GM18511 (cell line): ENCODE data around the gene ZNF148.
"Not testable (repeated sequence)": the region's sequence is repeated elsewhere in the genome, so short reads cannot be mapped to it uniquely, and the experiment has no call there.

ENCODE experiments used
- ATAC-seq: cut with Tn5 transposase; IDR thresholded peaks from one replicate; pipeline ENCODE4 v1.9.1; 2021; ENCODE audit warnings: mild to moderate bottlenecking, moderate library complexity; ENCODE audit not compliant: unreplicated experiment

The ZNF148 gene

GRCh38 chr3:125374996-125375941 lies at the start of gene ZNF148:
ZNF148 (minus strand) TSS chr3:125375325; CDS start chr3:125313640, 61,685 bp downstream.
- ATAC-seq, result peak; percentile 85

DNA sequence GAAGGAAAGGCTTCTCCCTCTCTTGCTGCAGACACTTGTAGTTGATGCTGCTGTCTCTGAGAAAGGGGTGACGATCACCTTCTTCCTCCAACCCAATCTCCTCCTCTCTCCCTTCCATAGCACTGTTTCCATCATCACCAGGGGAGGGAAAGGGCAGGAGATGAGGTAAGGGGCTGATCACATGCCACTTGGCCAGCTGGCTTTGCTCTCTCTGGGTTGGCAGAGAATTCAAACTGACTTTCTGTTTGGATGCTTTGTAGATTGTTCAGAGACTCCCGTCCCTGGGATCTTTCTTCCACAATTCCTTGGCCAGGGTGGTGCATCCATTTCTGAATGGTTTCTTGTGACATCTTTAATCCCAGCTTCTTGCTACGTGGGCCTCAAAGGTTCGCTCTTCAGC lies 43.2 kb upstream of the ZNF148 start:
- ATAC-seq, result no peak

DNA sequence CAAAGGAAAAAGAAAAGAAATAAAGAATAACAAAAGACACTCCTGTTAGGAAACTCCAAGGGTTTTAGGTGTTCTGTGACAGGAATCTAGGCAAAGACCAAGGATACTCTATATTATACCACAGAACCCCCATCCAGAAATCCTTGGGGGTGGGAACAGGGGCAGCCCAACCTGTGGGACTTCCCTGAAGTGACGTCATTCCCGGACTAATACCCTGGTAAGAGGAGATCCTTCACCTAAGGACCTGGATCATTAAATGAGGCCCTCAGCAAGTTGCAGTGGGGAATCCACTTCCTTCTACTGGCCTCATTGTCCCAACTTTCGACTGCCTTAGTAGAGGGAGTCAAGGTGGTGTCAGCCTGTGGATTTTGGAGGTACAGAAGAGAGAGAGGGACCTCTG lies 41.1 kb upstream of the ZNF148 start:
- ATAC-seq, result no peak

- ATAC-seq, result no peak
Observed at GRCh38 chr3:125414669-125415068, 39.5 kb upstream of the ZNF148 start.

DNA sequence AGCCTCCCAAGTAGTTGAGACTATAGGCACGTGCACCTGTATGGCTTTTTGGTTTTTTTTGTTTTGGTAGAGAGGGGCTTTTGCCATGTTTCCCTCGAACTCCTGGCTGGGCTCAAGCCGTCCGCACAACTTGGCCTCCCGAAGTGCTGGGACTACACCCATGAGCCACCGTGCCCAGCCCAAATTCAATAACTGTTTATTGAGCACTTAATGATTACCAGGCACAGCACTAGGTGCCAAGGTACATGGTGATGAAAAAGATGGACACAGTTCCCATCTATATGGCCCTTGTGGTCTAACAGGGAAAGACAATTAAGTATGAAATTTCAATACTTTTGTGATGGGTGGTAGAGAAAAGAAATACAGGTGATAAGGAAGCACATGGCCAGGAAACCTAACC lies 35.8 kb upstream of the ZNF148 start:
- ATAC-seq, result no peak

GRCh38 chr3:125406070-125406469 lies 30.9 kb upstream of the ZNF148 start:
- ATAC-seq, result no peak

GRCh38 chr3:125405515-125405914 lies 30.4 kb upstream of the ZNF148 start:
- ATAC-seq, result not testable (repeated sequence)

GRCh38 chr3:125403789-125404188 lies 28.7 kb upstream of the ZNF148 start:
- ATAC-seq, result no peak

GRCh38 chr3:125402639-125403038 lies 27.5 kb upstream of the ZNF148 start:
- no peak for ATAC-seq

- no peak for ATAC-seq
Observed at GRCh38 chr3:125401402-125401801, 26.3 kb upstream of the ZNF148 start.

GRCh38 chr3:125398952-125399351 lies 23.8 kb upstream of the ZNF148 start:
- ATAC-seq, result no peak

DNA sequence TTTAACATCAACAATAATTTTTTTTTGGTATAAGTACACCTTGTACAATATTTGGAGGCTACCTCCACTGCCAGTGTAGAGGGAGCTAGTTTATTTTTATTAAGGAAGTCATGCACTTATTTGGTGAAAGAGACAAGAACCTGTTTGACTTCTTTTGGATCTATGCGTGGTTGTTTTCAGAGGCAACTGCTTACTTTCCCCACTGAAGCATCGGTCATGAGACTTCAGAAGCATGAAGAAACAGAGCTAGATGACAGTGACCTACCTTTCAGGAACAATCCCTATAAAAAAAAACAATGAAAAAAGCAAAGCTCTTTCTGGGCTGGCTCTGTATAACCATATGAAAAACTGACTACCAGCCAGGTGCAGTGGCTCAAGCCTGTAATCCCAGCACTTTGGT lies 20.0 kb upstream of the ZNF148 start:
- ATAC-seq, result no peak

DNA sequence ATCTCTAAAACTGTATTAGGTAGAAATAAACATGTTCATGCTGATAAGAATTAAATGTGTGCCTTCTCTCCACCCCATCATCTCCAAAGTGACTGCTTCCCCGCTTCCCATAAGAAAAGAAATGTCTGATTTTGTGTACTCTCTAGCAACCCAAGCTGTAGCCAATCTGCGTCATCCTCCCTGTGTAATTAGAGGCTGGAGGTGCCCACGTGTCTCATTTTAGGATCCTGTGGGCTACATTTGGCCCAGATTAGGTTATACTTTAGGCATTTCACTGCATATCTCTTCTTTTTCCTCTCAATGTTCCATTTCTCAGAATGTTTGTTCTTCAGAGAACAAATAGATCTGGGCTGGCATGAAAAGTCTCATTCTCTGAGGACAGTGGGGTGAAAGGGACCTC lies 19.3 kb upstream of the ZNF148 start:
- ATAC-seq, result no peak

GRCh38 chr3:125389282-125389681 lies 14.2 kb upstream of the ZNF148 start:
- no peak for ATAC-seq

DNA sequence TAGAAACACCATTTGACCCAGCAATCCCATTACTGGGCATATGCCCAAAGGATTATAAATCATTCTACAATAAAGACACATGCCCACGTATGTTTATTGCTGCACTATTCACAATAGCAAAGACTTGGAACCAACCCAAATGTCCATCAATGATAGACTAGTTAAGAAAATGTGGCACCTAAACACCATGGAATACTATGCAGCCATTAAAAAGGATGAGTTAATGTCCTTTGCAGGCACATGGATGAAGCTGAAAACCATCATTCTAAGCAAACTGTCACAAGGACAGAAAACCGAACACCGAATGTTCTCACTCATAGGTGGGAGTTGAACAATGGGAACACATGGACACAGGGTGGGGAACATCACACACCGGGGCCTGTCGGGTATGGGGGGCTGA lies 13.2 kb upstream of the ZNF148 start:
- ATAC-seq, result not testable (repeated sequence)

GRCh38 chr3:125386811-125387210 lies 11.7 kb upstream of the ZNF148 start:
- ATAC-seq, result no peak

DNA sequence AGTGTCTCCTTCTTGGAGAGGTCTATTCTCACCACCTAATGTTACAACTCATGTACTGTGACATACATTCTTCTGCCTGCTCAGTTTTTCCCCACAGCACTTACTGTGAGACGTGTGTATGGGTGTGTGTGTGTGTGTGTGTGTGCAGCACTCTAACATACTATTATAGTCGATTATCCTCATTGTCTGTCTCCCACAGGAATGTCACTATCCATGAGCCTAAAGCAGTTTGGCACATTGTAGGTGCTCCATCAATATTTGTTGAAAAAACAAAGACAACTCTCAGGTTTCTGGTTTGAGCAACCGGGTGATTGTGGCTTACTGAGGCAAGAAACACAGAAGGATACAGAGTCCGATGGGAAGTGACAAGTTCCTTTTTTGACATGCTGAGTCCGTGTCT lies 8.6 kb upstream of the ZNF148 start:
- no peak for ATAC-seq

- no peak for ATAC-seq
Observed at GRCh38 chr3:125382298-125382697, 7.2 kb upstream of the ZNF148 start.

GRCh38 chr3:125381743-125382142 lies 6.6 kb upstream of the ZNF148 start:
- peak; percentile 44 for ATAC-seq

- no peak for ATAC-seq
Observed at GRCh38 chr3:125381314-125381713, 6.2 kb upstream of the ZNF148 start.

- no peak for ATAC-seq
Observed at GRCh38 chr3:125379483-125379882, 4.4 kb upstream of the ZNF148 start.

GRCh38 chr3:125378762-125379161 lies 3.6 kb upstream of the ZNF148 start:
- ATAC-seq, result no peak
